Vagina (tissue), 2 donors: ENCODE results near the gene SLC25A28. TPM values are rescaled to one million over a fixed set of nuclear protein-coding genes. Genes with fewer than 3 reads are reported as not detected.

Experiments
- DNase-seq, 2 donors: peaks; one replicate each; pipeline ENCODE4 v3.0.0-alpha.2; 2017; ENCODE audit errors: extremely low spot score in 2 of 2
- H3K27ac ChIP-seq: fragments of 200-600 bp; sonication (generic); one replicate; pipeline ENCODE4 v1.5.1; 2019
- H3K27me3 ChIP-seq: fragments of 200-600 bp; sonication (generic); one replicate; pipeline ENCODE4 v1.5.1; 2019
- H3K36me3 ChIP-seq, 2 donors: fragments of 200-600 bp; sonication (generic); one replicate each; pipeline ENCODE4 v1.5.1; 2017 to 2019
- H3K4me1 ChIP-seq: fragments of 200-600 bp; sonication (generic); one replicate; pipeline ENCODE4 v1.5.1; 2019
- H3K4me3 ChIP-seq, 2 donors: fragments of 200-600 bp; sonication (generic); 1 replicate in 1 of 2; 2 replicates in 1 of 2; pipeline ENCODE4 v1.5.1; 2016 to 2019
- H3K9me3 ChIP-seq: fragments of 200-600 bp; sonication (generic); one replicate; pipeline ENCODE4 v1.5.1; 2019
- CTCF ChIP-seq, 3 experiments: fragments of 450-650 bp in 2 of 3; fragments of 200-600 bp in 1 of 3; sonication (generic) in 1 of 3; IDR thresholded peaks; one replicate each; pipeline ENCODE4 v1.5.1; 2017 to 2019; ENCODE audit warnings: antibody characterized with exemption in 3 of 3, mild to moderate bottlenecking in 2 of 3, moderate library complexity in 2 of 3
- POLR2A ChIP-seq, 2 donors: fragments of 450-650 bp; IDR thresholded peaks; one replicate each; pipeline ENCODE4 v1.6.1; 2017; ENCODE audit warnings: antibody characterized with exemption in 2 of 2, mild to moderate bottlenecking in 2 of 2, moderate library complexity in 2 of 2
- POLR2AphosphoS5 ChIP-seq, 2 donors: sonication (generic); formaldehyde crosslinking; IDR thresholded peaks; one replicate each; pipeline ENCODE4 v1.9.0; 2017; ENCODE audit warnings: antibody characterized with exemption in 2 of 2, mild to moderate bottlenecking in 2 of 2, low read depth in 1 of 2; ENCODE audit not compliant: insufficient read depth in 1 of 2
- intact Hi-C: fragments of 100-400 bp; cut with DNase I; formaldehyde crosslinking; loops from one replicate; pipeline ENCODE4 v1.15.1; 2023
- total RNA-seq: library from RNA; depleted of rRNA; stranded (reverse); fragments of >200 nt; gene quantifications from one replicate; pipeline ENCODE4 v1.2.3, GENCODE V29; 2016

Gene SLC25A28
- total RNA-seq, 1 donor from 2014 or later, result 31.2 TPM

DNA sequence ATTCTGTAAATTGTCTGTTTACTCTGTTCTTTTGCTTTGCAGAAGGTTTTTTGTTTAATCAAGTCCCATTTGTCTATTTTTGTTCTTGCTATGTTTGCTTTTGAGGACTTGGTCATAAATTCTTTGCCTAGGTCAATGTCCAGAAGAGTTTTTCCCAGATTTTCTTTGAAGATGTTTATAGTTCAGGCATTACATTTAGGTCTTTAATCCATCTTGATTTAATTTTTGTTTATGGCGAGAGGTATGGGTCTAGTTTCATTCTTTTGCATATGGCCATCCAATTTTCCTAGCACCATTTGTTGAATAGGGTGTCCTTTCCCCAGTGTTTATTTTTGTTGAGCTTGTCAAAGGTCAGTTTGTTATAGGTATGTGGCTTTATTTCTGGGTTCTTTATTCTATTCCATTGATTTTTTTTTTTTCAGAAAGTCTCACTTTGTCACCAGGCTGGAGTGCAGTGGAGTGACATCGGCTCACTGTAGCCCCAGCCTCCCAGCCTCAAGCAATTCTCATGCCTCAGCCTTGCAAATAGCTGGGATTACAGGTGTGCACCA is 27.4 kb upstream of the SLC25A28 start:
- Histone ChIP-seq H3K36me3 (no peaks in the 10 kb centered on the region), H3K4me3 (no peak overlapping the region), H3K4me1 (no peaks in the 10 kb centered on the region), H3K9me3 (no peaks in the 10 kb centered on the region), H3K27me3 (no peaks in the 10 kb centered on the region), H3K27ac (no peak overlapping the region)
- intact Hi-C loops, result no loop called here
- DNase-seq, result no peak
- no peak for TF ChIP-seq POLR2AphosphoS5 (IDR thresholded peaks at IDR 0.05; ENCODE audit: insufficient read depth in 1 of 2, low read depth in 1 of 2)
- TF ChIP-seq CTCF (IDR thresholded peaks at IDR 0.05), result no peak
- TF ChIP-seq POLR2A (IDR thresholded peaks at IDR 0.05), result no peak

GRCh38 chr10:99633832-99634231 is 13.6 kb upstream of the SLC25A28 start:
- Histone ChIP-seq H3K4me1 (no peaks in the 10 kb centered on the region), H3K4me3 (no peak overlapping the region), H3K9me3 (no peaks in the 10 kb centered on the region), H3K27ac (no peak overlapping the region), H3K36me3 (no peaks in the 10 kb centered on the region), H3K27me3 (no peaks in the 10 kb centered on the region)
- no peak for DNase-seq
- intact Hi-C loops, result no loop called here
- TF ChIP-seq POLR2AphosphoS5 (IDR thresholded peaks at IDR 0.05; ENCODE audit: insufficient read depth in 1 of 2, low read depth in 1 of 2) (no peak), CTCF (IDR thresholded peaks at IDR 0.05) (no peak), POLR2A (IDR thresholded peaks at IDR 0.05) (no peak)

DNA sequence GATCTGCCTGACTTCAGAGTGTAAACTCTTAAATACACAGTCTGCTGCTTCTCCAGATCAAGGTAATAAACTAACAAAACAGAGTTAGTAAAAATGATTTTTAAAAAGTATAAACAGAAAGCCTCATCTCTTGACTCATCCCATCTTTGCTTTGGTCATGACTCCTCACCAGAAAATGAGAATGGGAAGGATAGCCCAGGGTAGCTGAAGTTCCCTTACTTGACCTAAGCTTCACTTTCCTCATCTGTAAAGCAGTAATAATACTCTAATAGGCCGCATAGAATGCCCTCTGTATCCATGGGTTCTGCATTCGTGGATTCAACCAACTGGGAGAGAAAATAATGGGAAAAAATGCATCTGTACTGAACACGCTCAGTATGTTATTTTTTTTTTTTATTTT is 11.3 kb upstream of the SLC25A28 start:
- H3K4me3 ChIP-seq, result no peak overlapping the region
- H3K9me3 ChIP-seq, result no peaks in the 10 kb centered on the region
- no peaks in the 10 kb centered on the region for H3K4me1 ChIP-seq
- H3K27ac ChIP-seq, result no peak overlapping the region
- DNase-seq, result no peak
- H3K27me3 ChIP-seq, result no peaks in the 10 kb centered on the region
- TF ChIP-seq POLR2A (IDR thresholded peaks at IDR 0.05), result no peak
- TF ChIP-seq CTCF (IDR thresholded peaks at IDR 0.05), result no peak
- TF ChIP-seq POLR2AphosphoS5 (IDR thresholded peaks at IDR 0.05; ENCODE audit: insufficient read depth in 1 of 2, low read depth in 1 of 2), result no peak
- intact Hi-C loops, result no loop called here
- H3K36me3 ChIP-seq, result no peaks in the 10 kb centered on the region

- Histone ChIP-seq H3K9me3 (no peaks in the 10 kb centered on the region), H3K36me3 (no peaks in the 10 kb centered on the region), H3K27ac (no peak overlapping the region), H3K4me1 (no peaks in the 10 kb centered on the region), H3K4me3 (no peak overlapping the region), H3K27me3 (no peaks in the 10 kb centered on the region)
- TF ChIP-seq POLR2AphosphoS5 (IDR thresholded peaks at IDR 0.05; ENCODE audit: insufficient read depth in 1 of 2, low read depth in 1 of 2), result no peak
- TF ChIP-seq CTCF (IDR thresholded peaks at IDR 0.05), result no peak
- TF ChIP-seq POLR2A (IDR thresholded peaks at IDR 0.05), result no peak
- no peak for DNase-seq
- intact Hi-C loops, result no loop called here
Measured at GRCh38 chr10:99630991-99631390, 10.8 kb upstream of the SLC25A28 start.

- H3K27me3 ChIP-seq, result no peaks in the 10 kb centered on the region
- TF ChIP-seq POLR2AphosphoS5 (IDR thresholded peaks at IDR 0.05; ENCODE audit: insufficient read depth in 1 of 2, low read depth in 1 of 2), result no peak
- no peak for TF ChIP-seq POLR2A (IDR thresholded peaks at IDR 0.05)
- TF ChIP-seq CTCF (IDR thresholded peaks at IDR 0.05), result peak in 1 of 3 experiments; percentile 7
- H3K9me3 ChIP-seq, result no peaks in the 10 kb centered on the region
- no peaks in the 10 kb centered on the region for H3K36me3 ChIP-seq
- no peaks in the 10 kb centered on the region for H3K4me1 ChIP-seq
- no peak overlapping the region for H3K27ac ChIP-seq
- intact Hi-C loops, result no loop called here
- no peak overlapping the region for H3K4me3 ChIP-seq
- no peak for DNase-seq
Measured at GRCh38 chr10:99630433-99630832, 10.2 kb upstream of the SLC25A28 start.
